ENCODE measurements around the gene TTC23. TPM values are rescaled to one million over a fixed set of nuclear protein-coding genes. Genes with fewer than 3 reads are reported as not detected.
"Not testable (repeated sequence)": the region's sequence is repeated elsewhere in the genome, so short reads cannot be mapped to it uniquely, and the experiment has no call there.

Gene TTC23
- total RNA-seq, 1 donor from 2014 or later, result 5.3 TPM

DNA sequence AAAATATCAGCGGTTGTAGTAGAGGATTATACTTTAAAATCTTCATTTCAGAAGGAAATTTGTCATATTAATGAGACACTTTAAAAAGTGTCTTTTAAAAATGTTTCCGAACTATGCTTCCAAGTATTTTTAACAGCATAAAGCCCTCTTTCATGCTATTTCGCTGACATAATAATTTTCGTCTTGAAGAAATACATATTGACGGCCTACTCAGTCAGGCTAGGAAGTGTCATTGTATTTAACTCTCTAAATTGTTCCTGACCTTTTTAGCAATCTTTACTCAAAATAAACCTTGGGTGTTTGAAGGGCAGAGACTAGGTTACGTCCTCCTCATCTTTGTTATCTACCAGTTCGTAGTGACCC is 1.1 kb upstream of the TTC23 start:
- DNase-seq (ENCODE audit: low spot score in 2 of 2) (no peak), FAIRE-seq (no peak)

DNA sequence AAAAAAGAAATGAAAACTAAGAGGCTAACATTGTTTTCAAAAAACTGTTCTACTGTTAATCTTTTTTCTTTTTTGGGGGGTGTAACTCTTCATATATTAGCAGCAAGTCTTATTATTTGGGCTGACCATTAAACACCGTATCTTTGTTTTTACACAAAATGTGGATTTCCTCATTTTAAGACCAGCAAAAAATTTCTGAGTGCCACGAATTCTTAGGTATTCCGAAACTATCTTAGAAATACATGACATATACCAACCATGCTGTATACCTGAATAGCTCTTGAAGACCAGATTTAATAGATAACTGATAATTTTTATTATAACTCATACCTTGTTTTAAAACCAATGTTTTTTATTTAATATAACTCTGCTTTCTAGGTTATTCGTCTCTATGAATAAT is 620 bp upstream of the TTC23 start:
- DNase-seq (ENCODE audit: low spot score in 2 of 2) (no peak), FAIRE-seq (no peak)

DNA sequence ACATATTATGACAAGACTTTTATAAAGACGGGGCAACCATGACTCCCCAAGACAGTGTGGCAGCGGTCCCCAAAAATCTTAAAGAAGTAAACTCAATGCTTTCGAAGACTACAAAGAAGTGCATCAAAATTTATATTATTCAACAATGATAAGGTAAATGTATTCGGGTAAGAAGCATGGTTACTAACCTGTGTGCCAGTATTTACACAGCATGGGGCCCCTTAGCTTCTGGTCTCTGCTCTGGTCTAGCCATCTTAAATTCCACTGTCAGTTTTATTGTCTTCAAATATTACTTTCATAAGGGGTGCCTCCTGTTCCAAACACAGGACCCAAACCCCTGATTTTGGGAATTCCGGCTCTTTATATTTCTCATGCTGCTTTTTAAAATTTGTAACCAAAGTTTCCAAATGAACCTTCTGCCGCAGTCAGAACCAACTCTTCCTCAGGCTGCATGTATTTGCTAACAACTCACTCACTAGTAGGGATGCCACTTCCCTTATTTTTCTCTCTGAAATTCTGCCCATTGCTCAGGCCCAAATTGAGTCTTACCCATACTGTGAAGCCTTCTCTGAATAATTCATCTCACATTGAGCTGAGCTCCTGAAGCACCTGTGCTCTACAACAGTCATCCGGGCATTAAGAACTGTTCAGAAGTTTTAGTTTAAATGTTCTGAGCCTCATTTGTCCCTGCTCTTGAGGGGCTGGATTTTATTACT is 1.2 kb downstream of the TTC23 start:
- FAIRE-seq, result no peak
- no peak for DNase-seq (ENCODE audit: low spot score in 2 of 2)

DNA sequence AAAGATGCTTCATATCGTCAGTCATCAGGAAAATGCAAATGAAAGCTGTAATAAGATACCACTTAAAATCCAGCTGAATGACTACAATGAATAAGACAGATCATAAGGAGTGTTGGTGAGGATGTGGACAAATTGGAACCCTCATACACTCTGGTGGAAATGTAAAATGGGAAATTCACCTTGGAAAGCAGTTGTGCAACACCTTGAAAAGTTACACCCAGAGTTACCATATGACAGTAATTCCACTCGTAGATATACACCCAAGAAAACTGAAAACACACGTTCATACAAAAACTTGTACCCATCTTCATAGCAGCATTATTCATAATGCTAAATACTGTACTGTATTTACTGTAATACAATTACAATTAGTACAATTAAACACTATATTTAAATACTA is 2.3 kb downstream of the TTC23 start:
- FAIRE-seq, result no peak
- no peak for DNase-seq (ENCODE audit: low spot score in 2 of 2)

DNA sequence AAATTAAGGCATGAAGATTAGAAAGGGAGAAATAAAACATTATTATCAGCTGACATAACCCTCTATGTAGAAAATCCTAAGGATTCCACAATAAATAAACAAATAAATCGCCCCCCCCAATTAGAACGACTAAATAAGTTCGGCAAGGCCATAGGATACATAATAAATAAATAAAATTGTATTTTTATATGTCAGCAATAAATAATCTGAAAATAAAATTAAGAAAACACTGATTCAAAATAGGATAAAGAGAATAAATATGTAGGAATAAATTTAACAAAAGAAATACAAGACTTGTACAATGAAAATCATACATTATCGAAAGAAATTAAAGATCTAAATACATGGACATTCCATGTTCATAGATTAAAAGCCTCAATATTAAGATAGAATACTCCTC is 5.1 kb downstream of the TTC23 start:
- FAIRE-seq, result peak; percentile 70
- no peak for DNase-seq (ENCODE audit: low spot score in 2 of 2)

DNA sequence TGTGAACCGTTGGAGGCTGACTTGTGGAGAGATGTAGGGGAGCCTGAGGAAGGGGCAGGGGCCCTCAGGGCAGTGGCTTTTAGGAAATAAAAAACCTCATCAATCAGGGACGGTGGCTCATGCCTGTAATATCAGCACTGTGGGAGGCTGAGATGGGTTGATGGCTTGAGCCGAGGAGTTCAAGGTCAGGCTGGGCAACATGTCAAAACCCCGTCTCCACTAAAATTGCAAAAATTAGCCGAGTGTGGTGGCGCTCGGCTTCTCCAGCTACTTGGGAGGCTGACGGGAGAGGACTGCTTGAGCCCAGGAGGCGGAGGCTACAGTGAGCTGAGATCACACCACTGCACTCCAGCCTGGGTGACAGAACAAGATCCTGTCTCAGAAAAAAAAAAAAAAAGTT is 7.6 kb downstream of the TTC23 start:
- no peak for FAIRE-seq
- no peak for DNase-seq (ENCODE audit: low spot score in 2 of 2)

DNA sequence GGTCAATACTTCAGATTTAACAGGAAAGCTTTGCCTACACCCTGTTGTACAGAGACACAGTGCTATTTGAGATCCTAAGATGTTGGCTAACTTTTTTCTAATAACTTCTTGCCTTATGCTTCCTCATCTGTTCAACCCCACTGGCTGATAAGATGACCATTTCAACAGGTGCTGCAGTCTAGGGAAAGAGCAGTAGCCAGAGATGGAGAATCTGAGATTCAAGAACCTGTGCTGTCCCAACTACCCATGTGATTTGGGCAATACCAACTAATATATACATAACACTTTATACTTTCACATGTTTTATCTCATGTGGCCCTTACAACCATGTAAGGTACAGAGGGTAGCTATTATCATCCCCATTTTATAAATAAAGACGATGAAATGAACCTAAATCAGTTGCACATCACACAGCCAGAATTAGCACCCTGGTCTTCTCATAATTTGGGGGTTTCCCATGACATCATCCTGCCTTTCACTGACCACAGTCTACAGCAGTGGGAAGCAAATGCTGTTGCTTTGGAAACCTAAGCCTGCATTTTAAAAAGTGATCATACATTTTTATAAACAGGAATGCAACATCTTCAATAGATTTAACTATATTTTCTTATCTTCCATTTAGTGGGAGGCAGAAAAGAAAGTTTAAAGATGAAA is 9.7 kb downstream of the TTC23 start:
- no peak for FAIRE-seq
- DNase-seq (ENCODE audit: low spot score in 2 of 2), result no peak

DNA sequence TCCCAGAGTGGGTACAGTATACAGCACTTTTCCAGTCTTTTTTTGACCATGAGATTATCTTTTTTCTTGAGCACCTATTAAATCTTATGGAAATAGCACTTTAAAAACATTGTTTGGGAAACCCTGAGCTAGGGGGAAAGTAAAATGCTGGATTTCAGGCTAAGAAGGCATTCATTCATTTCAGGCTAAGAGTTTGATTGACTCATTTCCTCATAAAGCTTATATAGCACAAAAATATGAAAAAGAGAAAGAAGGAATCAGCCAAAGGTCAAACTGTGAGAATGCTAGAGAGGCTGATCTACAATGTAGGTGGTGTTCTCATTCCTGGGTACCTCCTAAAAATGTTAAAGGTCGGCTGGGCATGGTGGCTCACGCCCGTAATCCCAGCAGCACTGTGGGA is 10.5 kb downstream of the TTC23 start:
- DNase-seq (ENCODE audit: low spot score in 2 of 2), result no peak
- FAIRE-seq, result no peak

DNA sequence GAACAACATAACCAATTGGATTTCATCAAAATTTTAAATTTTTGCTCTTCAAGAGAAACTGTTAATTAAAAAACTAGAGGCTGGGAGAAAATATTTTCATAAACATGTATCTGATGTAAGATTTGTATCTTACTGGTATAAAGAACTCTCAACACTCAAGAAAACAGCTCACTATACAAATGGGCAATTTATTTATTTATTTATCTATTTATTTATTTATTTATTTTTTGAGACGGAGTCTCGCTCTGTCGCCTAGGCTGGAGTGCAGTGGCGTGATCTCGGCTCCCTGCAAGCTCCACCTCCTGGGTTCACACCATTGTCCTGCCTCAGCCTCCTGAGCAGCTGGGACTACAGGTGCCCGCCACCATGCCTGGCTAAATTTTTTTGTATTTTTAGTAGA is 15.2 kb downstream of the TTC23 start:
- FAIRE-seq, result not testable (repeated sequence)

DNA sequence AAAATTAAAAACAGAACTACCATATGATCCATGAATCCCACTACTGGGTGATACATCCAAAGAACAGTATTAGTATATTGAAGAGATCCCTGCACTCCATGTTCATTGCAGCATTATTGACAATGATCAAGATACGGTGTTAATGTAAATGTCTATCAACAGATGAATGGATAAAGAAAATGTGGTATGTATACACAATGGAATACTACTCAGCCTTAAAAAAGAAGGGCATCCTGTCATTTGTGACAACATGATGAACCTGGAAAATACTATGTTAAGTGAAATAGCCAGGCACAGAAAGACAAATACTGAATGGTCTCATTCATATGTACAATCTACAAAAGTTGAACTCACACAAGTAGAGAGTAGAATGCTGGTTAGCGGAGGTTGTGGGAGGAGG is 16.6 kb downstream of the TTC23 start:
- FAIRE-seq (no peak), DNase-seq (ENCODE audit: low spot score in 2 of 2) (no peak)

More for the DNA sequence above, 15.2 kb downstream of the TTC23 start:
- not testable (repeated sequence) for DNase-seq (ENCODE audit: low spot score in 2 of 2)

DNA sequence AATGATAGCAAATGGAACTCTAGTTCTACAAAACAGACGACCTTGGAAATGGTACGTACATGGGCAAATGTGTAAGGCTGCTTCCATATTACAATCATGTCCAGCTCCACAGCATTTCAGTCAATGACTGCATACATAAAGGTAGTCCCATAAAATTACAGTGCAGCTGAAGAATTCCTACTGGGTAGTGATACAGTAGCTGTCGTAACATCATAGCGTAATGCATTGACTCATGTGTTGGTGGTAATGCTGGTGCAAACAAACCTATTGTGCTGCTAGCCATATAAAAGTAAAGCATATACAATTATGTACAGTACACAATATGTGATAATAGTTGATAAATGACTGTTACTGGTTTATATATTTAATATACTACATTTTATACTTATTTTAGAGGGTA is 18.5 kb downstream of the TTC23 start:
- FAIRE-seq, result no peak

DNA sequence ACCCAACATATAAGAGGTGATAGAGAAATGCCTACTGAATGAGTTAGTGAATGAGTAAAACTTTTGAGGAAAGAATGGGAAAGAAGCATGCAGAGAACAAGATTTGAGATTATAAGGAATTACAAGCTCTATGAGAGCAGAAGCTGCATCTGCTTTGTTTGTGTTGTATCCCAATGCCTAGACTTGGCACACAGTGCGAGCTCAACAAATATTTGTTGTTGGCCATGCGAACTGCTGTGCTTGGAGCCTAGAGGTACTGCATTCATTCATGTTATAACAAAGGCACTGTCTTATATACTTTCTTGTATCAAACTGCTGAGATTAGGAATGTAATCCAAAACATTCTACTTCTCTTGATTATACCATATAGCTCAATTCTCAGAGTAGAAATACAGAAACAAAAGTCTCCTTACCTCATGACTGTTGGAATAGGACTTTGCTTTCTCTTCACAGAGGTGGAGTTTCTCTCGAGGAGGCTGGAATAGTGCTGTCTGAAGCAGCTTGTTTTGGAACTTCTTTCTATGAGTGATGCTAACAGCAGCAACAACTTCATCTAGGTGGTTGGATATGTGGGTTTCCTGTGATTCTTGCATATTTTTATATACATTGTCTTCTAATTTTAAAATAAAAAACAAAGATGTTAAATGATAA is 21.1 kb downstream of the TTC23 start:
- FAIRE-seq (no peak), DNase-seq (ENCODE audit: low spot score in 2 of 2) (no peak)

More for the DNA sequence above, 18.5 kb downstream of the TTC23 start:
- no peak for DNase-seq (ENCODE audit: low spot score in 2 of 2)

DNA sequence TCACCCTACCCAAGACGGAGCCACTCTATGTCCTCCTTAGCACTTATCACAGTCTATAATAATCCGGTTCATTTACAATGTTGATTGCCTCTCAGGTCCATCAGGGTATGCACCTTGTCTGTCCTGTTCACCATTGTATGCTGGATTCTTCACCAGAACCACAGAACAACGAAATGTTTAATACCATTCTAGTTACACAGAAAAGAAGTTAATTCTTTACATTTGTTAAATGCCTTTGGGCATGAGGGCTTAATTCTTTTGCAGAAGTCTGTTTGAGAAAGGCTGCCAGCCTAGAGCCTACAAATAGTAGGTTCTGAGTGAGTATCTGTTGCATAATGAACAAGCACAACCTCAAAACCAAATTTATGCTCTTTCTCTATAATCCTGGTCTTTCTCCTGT is 22.6 kb downstream of the TTC23 start:
- no peak for DNase-seq (ENCODE audit: low spot score in 2 of 2)
- FAIRE-seq, result no peak

DNA sequence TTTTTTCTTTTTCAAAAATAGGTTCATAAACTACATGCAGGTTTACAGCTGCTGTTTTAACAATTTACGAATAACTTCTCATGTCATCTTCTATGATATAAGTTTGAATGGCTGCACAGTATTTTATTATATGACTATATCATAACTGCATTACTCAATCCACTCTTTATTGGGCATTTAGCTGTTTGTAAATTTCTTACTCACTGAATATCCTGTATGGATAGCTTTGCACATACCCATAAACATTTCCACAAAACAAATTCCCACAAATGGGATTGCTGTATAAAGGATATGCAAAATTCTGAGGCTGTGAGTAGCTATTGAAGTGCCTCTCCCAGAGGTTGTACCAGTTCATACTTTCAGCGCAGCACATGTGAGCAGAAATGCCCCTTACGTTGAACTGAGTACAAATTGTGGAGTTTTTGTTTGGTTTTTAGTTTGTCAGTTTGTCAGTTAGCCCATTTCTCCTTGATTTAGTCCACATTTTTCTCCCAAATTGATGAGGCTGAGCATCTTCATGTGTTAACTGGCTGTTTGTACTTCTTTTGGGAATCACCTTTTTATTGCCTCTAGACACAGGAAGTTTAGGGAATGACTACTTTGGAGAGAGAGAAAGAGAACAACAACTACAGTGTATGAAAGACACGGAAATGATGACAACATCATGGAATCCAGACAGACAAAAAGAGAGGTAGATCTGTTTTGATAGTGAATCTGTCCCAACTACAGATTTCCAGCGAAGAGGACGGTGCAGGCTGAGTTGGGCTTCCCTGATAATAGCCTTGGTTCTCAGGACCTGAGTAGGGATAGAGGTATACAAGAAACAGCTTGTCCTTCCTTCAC is 24.8 kb downstream of the TTC23 start:
- no peak for FAIRE-seq
- no peak for DNase-seq (ENCODE audit: low spot score in 2 of 2)

DNA sequence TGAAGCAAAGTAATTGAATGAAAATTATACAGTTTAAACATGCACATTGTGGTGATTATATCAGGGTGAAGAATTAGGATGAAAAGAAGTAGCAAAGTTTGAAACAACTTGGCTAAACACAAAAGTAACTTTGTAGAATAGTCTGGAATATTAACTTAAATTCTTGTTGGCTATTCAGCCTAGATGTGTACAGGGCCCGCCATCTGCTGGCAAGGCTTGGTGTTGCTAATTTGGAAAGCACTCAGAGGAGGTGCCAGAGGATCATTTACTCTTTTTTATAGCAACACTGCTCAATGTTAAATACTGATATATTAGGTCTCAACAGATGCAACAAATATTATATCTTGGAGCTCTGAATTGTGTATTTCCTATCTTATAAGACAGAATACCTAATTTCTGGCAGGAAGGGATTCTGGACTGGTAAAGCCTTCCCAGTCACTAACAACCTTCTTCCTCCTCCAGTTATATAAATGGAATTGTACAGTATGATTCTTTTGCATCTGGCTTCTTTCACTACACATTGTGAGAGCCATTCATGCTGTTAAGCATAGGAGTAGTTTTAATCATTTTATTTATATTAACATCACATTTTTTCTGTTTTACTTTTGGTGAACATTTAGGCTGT is 36.1 kb downstream of the TTC23 start:
- FAIRE-seq, result peak; percentile 86

DNA sequence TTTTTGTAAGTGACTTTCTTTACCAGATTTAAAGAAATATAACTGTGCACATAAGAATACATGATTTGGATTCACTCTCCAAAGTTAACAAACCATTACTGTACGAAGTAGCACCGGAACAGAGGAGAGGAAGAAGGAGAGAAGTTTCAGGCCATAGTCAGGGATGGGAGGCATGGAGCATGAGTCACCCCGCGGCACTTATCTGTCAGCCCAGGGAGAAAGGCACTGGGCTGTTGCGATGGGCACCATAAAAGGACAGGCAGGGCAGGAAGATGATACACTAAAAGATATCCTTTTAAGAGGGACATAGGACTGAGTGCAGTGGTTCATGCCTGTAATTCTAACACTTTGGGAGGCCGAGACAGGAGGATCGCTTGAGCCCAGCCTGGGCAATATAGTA is 37.0 kb downstream of the TTC23 start:
- no peak for DNase-seq (ENCODE audit: low spot score in 2 of 2)
- FAIRE-seq, result no peak

More for the DNA sequence above, 36.1 kb downstream of the TTC23 start:
- DNase-seq (ENCODE audit: low spot score in 2 of 2), result peak; percentile 34 to 68

DNA sequence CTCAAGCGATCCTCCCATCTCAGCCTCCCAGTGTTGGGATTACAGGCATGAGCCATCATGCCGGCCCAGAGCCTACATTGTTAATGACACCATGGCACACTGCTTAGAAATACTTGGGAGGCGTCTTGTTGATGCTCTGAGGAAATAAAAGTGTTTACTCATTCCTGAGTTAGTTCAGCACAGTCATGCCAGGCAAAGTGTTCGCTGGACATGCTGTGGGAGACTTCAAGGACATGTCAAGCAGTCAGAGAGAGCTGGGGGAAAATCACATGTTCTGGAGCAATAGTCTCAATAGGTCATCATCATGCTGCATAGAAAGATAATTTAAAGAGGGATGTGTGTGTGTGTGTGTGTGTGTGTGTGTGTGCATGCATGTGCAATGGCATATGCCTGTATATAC is 37.5 kb downstream of the TTC23 start:
- no peak for FAIRE-seq
- DNase-seq (ENCODE audit: low spot score in 2 of 2), result no peak

DNA sequence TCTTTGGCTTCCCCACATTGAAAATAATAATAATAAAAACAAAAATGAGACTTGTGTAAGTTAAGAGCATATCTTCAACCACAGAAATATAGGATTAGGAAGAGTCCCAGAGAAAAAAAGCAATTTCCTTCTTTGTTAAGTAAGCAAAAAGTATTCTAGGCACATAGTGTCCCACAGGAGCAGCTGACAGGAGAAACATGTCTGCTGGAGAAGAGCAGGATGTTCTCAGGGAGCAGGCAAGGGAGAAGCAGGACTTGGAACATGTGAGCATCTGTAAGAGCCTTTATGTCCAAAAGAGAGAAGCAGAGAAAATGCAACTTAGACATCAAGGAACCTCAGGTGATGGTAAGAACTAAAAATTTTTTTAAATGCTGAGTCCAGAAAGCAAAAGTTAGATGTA is 39.0 kb downstream of the TTC23 start:
- no peak for DNase-seq (ENCODE audit: low spot score in 2 of 2)
- FAIRE-seq, result no peak

DNA sequence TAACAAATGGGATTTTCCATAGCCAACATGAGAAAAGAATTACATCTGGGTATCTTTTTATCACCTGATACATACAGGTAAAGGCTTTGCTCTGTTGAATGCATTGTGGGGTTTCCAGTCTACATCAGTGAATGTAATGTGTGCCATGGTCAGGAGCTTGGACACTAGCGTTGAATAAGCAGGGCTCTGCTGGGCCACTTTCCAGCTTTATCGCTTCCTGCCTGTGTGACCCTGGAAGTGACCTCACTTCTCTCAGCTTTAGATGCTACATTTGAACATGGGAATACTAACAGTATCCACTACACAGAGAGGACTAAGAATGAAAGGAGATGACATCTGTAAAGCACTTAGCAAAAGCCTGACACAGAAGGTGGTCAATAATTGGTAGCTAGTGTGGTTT is 40.1 kb downstream of the TTC23 start:
- no peak for FAIRE-seq
- DNase-seq (ENCODE audit: low spot score in 2 of 2), result no peak

DNA sequence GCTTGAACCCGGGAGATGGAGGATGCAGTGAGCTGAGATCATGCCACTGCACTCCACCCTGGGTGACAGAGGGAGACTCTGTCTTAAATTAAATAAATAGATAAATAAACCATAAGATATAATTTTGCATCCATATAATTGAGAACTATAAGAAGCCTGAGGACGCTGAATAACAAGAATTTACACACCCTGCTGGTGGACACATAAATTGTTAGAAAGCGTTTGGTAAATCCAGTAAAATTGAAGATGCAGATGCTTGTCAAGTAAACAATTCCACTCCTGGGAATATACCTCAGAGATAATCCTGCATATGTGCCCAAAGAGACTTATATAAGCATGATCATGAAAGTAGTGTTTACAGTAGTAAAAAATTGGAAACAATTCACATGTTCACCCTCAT is 41.7 kb downstream of the TTC23 start:
- no peak for DNase-seq (ENCODE audit: low spot score in 2 of 2)
- FAIRE-seq, result no peak

DNA sequence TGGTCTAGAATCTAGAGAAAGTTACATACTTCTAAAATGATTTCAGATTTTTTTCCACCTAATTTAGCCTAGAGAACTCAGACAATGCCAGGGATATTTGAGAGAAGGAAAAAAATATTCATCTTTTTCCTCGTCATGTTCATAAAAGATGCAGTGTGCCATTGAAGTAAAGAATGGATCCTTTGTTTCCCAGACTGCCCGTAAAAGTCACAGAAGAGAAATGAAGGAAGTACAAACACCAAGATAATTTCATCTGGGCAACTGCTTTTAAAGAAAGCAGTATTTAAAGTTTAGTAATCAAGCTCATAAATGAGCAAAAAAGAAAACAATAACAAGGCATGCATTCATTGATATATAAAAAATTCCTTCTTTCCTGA is 47.2 kb downstream of the TTC23 start:
- DNase-seq (ENCODE audit: low spot score in 2 of 2) (no peak), FAIRE-seq (no peak)
